Vagina (tissue), 2 donors: ENCODE results near the gene NUP188.

Experiments
- CTCF ChIP-seq, 3 experiments: fragments of 450-650 bp in 2 of 3; fragments of 200-600 bp in 1 of 3; sonication (generic) in 1 of 3; IDR thresholded peaks; one replicate each; pipeline ENCODE4 v1.5.1; 2017 to 2019; ENCODE audit warnings: antibody characterized with exemption in 3 of 3, mild to moderate bottlenecking in 2 of 3, moderate library complexity in 2 of 3
- POLR2A ChIP-seq, 2 donors: fragments of 450-650 bp; IDR thresholded peaks; one replicate each; pipeline ENCODE4 v1.6.1; 2017; ENCODE audit warnings: antibody characterized with exemption in 2 of 2, mild to moderate bottlenecking in 2 of 2, moderate library complexity in 2 of 2

DNA sequence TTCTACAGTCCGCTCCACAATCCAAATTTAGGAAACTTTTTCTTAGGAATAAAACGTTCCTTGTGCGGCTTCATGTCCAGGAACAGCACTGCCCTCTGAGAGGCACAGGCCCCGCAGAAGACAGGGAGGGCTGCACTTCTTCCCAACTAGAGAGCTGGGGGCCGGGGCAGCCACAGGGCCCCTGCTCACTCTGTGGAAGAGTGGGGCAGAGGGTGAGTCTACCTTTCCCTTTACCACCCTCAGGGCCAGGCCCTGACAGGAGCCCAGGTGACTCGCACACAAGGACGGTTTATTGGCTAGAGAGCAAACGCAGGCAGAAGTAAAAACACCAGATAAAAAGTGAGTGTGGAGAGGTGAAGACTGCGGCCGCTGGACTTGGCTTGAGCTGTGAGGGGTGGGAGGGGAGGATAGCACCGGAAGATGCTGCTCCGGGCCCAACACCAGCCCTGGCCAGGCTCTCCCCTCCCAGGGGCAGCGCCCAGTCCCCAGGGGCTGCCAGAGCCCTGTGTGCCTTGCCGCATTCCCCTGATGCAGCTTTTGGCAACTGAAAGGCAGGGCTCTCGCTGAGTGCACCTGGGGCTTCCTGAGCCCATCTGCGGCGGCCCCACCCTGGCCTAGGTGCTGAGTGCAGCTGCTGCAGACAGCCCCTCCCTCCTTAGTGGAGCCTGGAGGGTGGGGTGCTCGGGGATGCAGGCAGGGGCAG, 60.4 kb downstream of the NUP188 start:
- TF ChIP-seq CTCF (IDR thresholded peaks at IDR 0.05) (no peak), POLR2A (IDR thresholded peaks at IDR 0.05) (no peak)
